Gastrocnemius medialis (tissue), 4 donors: ENCODE results near the gene HS6ST2. TPM values are rescaled to one million over a fixed set of nuclear protein-coding genes. Genes with fewer than 3 reads are reported as not detected.
A peak's percentile ranks its signal among the peaks of the same experiment; 100 is the strongest.

Experiments used
- ATAC-seq, 2 donors: fragments of 150-250 bp; one replicate each; pipeline ENCODE4 v1.9.1; 2016
- DNase-seq, 2 donors: peaks; one replicate each; pipeline ENCODE4 v3.0.0-alpha.2; 2019
- H3K27ac ChIP-seq, 4 donors: fragments of 200-600 bp; sonication (generic); 1 replicate in 1 of 4; 2 replicates in 3 of 4; pipeline ENCODE4 v1.5.1; 2016 to 2018; ENCODE audit warnings: mild to moderate bottlenecking in 2 of 4, moderate library complexity in 1 of 4
- H3K27me3 ChIP-seq, 3 donors: fragments of 200-600 bp; sonication (generic) in 2 of 3; 1 replicate in 1 of 3; 2 replicates in 2 of 3; pipeline versions ENCODE4 v1.5.1 to v1.6.0; 2016 to 2019; ENCODE audit warnings: mild to moderate bottlenecking in 1 of 3, moderate library complexity in 1 of 3
- H3K36me3 ChIP-seq, 2 donors: fragments of 200-600 bp; sonication (generic) in 1 of 2; one replicate each; pipeline ENCODE4 v1.5.1; 2017 to 2018
- H3K4me1 ChIP-seq, 2 donors: fragments of 200-600 bp; sonication (generic) in 1 of 2; one replicate each; pipeline ENCODE4 v1.5.1; 2016 to 2017; ENCODE audit warnings: mild to moderate bottlenecking in 2 of 2
- H3K4me3 ChIP-seq, 4 donors: fragments of 200-600 bp; sonication (generic) in 3 of 4; 1 replicate in 1 of 4; 2 replicates in 3 of 4; pipeline ENCODE4 v1.5.1; 2016 to 2019; ENCODE audit warnings: mild to moderate bottlenecking in 2 of 4
- H3K9me3 ChIP-seq, 3 donors: fragments of 200-600 bp; sonication (generic) in 2 of 3; 1 replicate in 1 of 3; 2 replicates in 2 of 3; pipeline ENCODE4 v1.5.1; 2016 to 2019
- POLR2A ChIP-seq, 2 donors: fragments of 450-650 bp; IDR thresholded peaks; one replicate each; pipeline ENCODE4 v1.6.1; 2017; ENCODE audit warnings: antibody characterized with exemption in 2 of 2, mild to moderate bottlenecking in 2 of 2, moderate library complexity in 2 of 2
- in situ Hi-C, 4 donors: fragments of 200-750 bp; cut with MboI; loops; one replicate each; pipeline versions ENCODE4 v1.15.0 to v1.8.0; 2017; ENCODE audit warnings: low sequenced_read_pairs in 4 of 4
- intact Hi-C: fragments of 100-400 bp; cut with DNase I; formaldehyde crosslinking; loops from one replicate; pipeline ENCODE4 v1.15.1; 2023; ENCODE audit warnings: low total_unique reads
- total RNA-seq, 4 donors: library from RNA; depleted of rRNA; stranded (reverse); fragments of >200 nt; gene quantifications; one replicate each; pipeline versions ENCODE4 v1.1.0 to v1.2.3, GENCODE V29; 2016
- TF ChIP-seq, protein P1 (sequence below), 5 experiments: fragments of 450-650 bp in 3 of 5; fragments of 200-600 bp in 2 of 5; sonication (generic) in 2 of 5; IDR thresholded peaks in 4 of 5; conservative IDR thresholded peaks in 1 of 5; 1 replicate in 4 of 5; 2 replicates in 1 of 5; pipeline ENCODE4 v1.5.1; 2016 to 2019; ENCODE audit warnings: antibody characterized with exemption in 5 of 5, mild to moderate bottlenecking in 3 of 5, moderate library complexity in 3 of 5

HS6ST2 gene
- total RNA-seq, 4 donors from 2014 or later: 1.9 to 2.8 (median 2.1) TPM; not detected in 1

DNA sequence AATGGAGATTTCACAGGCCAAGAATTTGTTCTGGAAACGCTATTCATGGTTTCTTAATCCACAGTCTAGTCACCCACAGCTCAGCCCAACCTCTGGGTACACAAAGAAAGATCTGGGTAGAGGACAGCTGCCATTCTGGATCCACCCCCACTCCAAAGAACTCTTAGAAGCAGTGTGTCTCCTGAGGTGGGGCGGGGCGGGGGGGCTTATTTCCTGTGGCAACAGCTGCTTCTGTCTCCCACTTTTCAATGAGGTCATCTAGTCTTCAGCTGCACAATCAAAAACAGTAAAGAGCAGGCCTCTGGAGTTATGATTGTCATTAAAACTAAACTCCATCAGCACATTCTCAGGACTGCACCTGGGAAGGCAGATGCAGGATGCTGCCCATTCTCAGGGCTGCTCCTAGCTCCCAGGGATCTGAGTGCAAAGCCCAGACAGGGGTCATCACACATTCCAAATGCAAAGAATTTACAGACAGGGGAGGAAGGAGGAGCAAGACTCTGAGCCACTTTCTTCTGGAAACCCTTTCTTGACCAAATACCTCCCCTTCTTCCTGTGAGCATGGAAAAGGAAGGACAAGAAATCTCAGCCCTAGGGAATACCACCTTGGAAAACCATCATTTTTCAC is 207.3 kb downstream of the HS6ST2 start:
- TF ChIP-seq, protein P1, sequence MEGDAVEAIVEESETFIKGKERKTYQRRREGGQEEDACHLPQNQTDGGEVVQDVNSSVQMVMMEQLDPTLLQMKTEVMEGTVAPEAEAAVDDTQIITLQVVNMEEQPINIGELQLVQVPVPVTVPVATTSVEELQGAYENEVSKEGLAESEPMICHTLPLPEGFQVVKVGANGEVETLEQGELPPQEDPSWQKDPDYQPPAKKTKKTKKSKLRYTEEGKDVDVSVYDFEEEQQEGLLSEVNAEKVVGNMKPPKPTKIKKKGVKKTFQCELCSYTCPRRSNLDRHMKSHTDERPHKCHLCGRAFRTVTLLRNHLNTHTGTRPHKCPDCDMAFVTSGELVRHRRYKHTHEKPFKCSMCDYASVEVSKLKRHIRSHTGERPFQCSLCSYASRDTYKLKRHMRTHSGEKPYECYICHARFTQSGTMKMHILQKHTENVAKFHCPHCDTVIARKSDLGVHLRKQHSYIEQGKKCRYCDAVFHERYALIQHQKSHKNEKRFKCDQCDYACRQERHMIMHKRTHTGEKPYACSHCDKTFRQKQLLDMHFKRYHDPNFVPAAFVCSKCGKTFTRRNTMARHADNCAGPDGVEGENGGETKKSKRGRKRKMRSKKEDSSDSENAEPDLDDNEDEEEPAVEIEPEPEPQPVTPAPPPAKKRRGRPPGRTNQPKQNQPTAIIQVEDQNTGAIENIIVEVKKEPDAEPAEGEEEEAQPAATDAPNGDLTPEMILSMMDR (IDR thresholded peaks at IDR 0.05 in 4 of 5, conservative IDR thresholded peaks at IDR 0.05 in 1 of 5): no peak
- TF ChIP-seq POLR2A (IDR thresholded peaks at IDR 0.05): no peak
- intact Hi-C loops (loop anchor here (5.0 kb wide), 1 partner anchor 81 kb away; no protein-coding TSS in a partner anchor), in situ Hi-C loops (no loop called here)
- Histone ChIP-seq H3K4me3 (no peak overlapping the region), H3K27ac (peak overlapping the region in 2 of 4 donors; percentile 66 to 70), H3K4me1 (peaks cover 0 to 12% of the 10 kb centered on the region in 2 donors), H3K36me3 (no peaks in the 10 kb centered on the region), H3K9me3 (no peaks in the 10 kb centered on the region), H3K27me3 (no peaks in the 10 kb centered on the region)
- DNase-seq (no peak), ATAC-seq (peak; percentile 27 to 40)

DNA sequence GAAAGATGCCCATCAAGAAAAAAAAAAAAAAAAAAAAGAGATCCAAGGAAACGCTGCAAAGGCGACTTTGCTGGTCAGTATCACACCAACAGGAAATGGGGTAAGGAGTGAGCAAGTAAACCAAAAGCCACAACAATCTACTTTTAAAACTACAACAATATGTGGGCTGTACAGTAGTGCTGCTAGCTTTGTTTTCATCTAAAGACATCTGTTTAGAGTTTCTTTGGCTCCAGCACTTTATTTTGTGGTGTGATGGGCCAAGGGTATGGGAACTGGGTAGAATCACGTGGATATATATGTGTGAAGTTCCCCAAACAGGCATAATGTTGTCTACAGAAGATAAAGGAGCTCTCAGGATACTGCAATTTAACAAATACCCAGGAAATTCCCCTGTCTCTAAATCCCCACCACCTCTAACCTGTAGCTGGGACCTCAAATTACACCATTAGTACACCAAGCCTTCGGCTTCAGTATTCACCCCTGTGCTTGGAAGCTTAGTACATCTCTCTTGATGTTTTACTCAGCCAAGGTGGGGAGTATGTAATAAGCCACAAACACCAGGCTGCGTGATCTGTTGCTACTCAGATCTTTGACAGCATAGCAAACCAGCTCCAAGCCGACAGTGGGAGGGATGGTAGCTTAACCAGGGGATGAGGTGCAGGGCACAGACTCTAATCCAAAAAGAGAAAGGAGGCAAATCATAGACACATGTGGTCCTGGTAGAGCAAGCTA is 207.9 kb downstream of the HS6ST2 start:
- H3K4me1 ChIP-seq: peaks cover 0 to 12% of the 10 kb centered on the region in 2 donors
- in situ Hi-C loops (no loop called here), intact Hi-C loops (loop anchor here (5.0 kb wide), 1 partner anchor 82 kb away; no protein-coding TSS in a partner anchor)
- no peaks in the 10 kb centered on the region for H3K36me3 ChIP-seq
- ATAC-seq: peak in 1 of 2 donors; percentile 5
- TF ChIP-seq, protein P1 (IDR thresholded peaks at IDR 0.05 in 4 of 5, conservative IDR thresholded peaks at IDR 0.05 in 1 of 5): no peak
- TF ChIP-seq POLR2A (IDR thresholded peaks at IDR 0.05): no peak
- peak overlapping the region in 3 of 4 donors; percentile 66 to 70 (median 69) for H3K27ac ChIP-seq
- no peaks in the 10 kb centered on the region for H3K9me3 ChIP-seq
- H3K27me3 ChIP-seq: no peaks in the 10 kb centered on the region
- no peak overlapping the region for H3K4me3 ChIP-seq
- DNase-seq: no peak

DNA sequence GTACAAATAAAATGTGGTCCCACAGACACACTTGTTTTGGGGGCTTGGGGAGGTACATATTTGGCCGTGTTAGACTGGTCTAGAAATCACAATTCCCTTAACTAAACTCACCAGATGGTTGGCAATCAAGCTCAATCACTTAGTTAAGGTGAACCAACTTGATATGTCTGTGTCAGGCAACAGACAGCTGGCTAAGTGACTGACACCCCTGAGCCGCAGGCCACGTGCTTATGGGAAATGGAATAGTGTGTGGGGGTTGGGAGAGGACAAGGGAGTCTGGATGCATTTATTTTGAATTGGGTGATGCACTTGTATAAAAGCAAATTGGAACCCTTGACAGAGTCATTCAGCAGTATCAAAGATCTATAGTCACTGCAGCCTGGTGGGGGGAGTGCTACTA is 209.0 kb downstream of the HS6ST2 start:
- in situ Hi-C loops (loop anchor here in 2 of 4 donors (25.0 kb wide), 1 partner anchor 213 kb away; the partner anchor contains the start of gene HS6ST2 (in 2 of the 2)), intact Hi-C loops (no loop called here)

DNA sequence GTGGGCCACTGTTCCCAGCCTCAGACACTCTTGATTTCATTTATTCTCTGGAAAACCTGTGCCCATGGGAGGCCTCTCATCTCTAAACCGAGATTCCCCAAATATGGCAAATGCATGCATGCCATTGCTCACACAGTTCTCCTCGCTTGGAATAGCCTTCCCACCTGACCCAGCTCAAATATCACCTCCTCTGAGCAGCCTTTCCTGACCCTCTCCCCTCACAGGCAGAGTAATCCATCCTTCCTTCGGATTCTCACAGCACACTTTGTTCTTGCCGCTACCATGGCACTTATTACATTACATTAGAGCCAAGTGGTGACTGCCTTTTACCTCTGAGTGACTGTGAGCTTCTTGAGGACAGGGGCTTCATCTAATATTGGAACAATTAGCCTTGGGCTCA is 209.5 kb downstream of the HS6ST2 start:
- Histone ChIP-seq H3K9me3 (no peaks in the 10 kb centered on the region), H3K27ac (peak overlapping the region in 3 of 4 donors; percentile 66 to 70 (median 69)), H3K27me3 (no peaks in the 10 kb centered on the region), H3K4me1 (peaks cover 0 to 12% of the 10 kb centered on the region in 2 donors), H3K36me3 (no peaks in the 10 kb centered on the region), H3K4me3 (no peak overlapping the region)
- ATAC-seq: peak; percentile 78 to 91
- peak; percentile 8 to 24 for DNase-seq
- in situ Hi-C loops: loop anchor here in 2 of 4 donors (25.0 kb wide), 1 partner anchor 213 kb away; the partner anchor contains the start of gene HS6ST2 (in 2 of the 2)
- intact Hi-C loops: no loop called here
- TF ChIP-seq, protein P1 (IDR thresholded peaks at IDR 0.05 in 4 of 5, conservative IDR thresholded peaks at IDR 0.05 in 1 of 5): no peak
- no peak for TF ChIP-seq POLR2A (IDR thresholded peaks at IDR 0.05)

More for the DNA sequence above, 209.0 kb downstream of the HS6ST2 start:
- Histone ChIP-seq H3K27me3 (no peaks in the 10 kb centered on the region), H3K36me3 (no peaks in the 10 kb centered on the region), H3K4me1 (peaks cover 0 to 12% of the 10 kb centered on the region in 2 donors), H3K9me3 (no peaks in the 10 kb centered on the region), H3K27ac (peak overlapping the region in 3 of 4 donors; percentile 66 to 70 (median 69)), H3K4me3 (no peak overlapping the region)
- TF ChIP-seq POLR2A (IDR thresholded peaks at IDR 0.05): no peak
- TF ChIP-seq, protein P1 (IDR thresholded peaks at IDR 0.05 in 4 of 5, conservative IDR thresholded peaks at IDR 0.05 in 1 of 5): no peak
- DNase-seq (peak in 1 of 2 donors; percentile 13), ATAC-seq (peak; percentile 56 to 63)
